HepG2 (cell line): ENCODE results near the gene PSENEN. TPM values are rescaled to one million over a fixed set of nuclear protein-coding genes. Genes with fewer than 3 reads are reported as not detected.

Source experiments
- FIP1L1 ChIP-seq: fragments of 200-400 bp; formaldehyde crosslinking; IDR thresholded peaks from 2 replicates; pipeline ENCODE4 v1.6.1; 2018; ENCODE audit warnings: low read depth, mild to moderate bottlenecking, low read length, moderate library complexity, borderline replicate concordance; ENCODE audit not compliant: insufficient read depth
- GFI1 ChIP-seq: sonication (generic); formaldehyde crosslinking; IDR thresholded peaks from 2 replicates; pipeline ENCODE4 v1.5.0; 2020; ENCODE audit warnings: missing genetic modification reagents, mild to moderate bottlenecking, borderline replicate concordance
- HMG20B ChIP-seq: conservative IDR thresholded peaks from 2 replicates; pipeline ENCODE4 v1.6.1; 2016; ENCODE audit warnings: missing genetic modification reagents, missing compliant biosample characterization
- HNF1A ChIP-seq, 2 experiments: sonication (generic) in 1 of 2; formaldehyde crosslinking in 1 of 2; IDR thresholded peaks; 2 replicates each; pipeline versions ENCODE4 v1.4.0 to v1.6.1; 2016 to 2020; ENCODE audit warnings: borderline replicate concordance in 1 of 2, low read depth in 1 of 2, mild to moderate bottlenecking in 1 of 2, missing genetic modification reagents in 1 of 2
- NFE2L2 ChIP-seq: fragments of 150-350 bp; IDR thresholded peaks from 2 replicates; pipeline ENCODE4 v1.6.1; 2014; ENCODE audit warnings: low read length
- RCOR2 ChIP-seq: IDR thresholded peaks from 2 replicates; pipeline ENCODE4 v1.6.1; 2016; ENCODE audit warnings: missing biosample characterization, missing genetic modification reagents
- RORA ChIP-seq: sonication (generic); formaldehyde crosslinking; IDR thresholded peaks from 2 replicates; pipeline ENCODE4 v1.5.0; 2020; ENCODE audit warnings: mild to moderate bottlenecking, missing genetic modification reagents, moderate library complexity
- SETDB1 ChIP-seq: sonication (generic); formaldehyde crosslinking; IDR thresholded peaks from 2 replicates; pipeline ENCODE4 v1.5.1; 2020; ENCODE audit warnings: missing genetic modification reagents, mild to moderate bottlenecking, borderline replicate concordance
- SMC3 ChIP-seq: IDR thresholded peaks from 2 replicates; pipeline ENCODE4 v1.6.1; 2011; ENCODE audit warnings: low read length, improper control_type of control experiment
- ZFP36 ChIP-seq: fragments of 150-350 bp; IDR thresholded peaks from 2 replicates; pipeline ENCODE4 v1.6.1; 2018; ENCODE audit warnings: borderline replicate concordance, low read length, low read depth; ENCODE audit not compliant: partially characterized antibody
- ZNF274 ChIP-seq: sonication (generic); formaldehyde crosslinking; IDR thresholded peaks from 2 replicates; pipeline ENCODE4 v1.5.1; 2020; ENCODE audit warnings: mild to moderate bottlenecking, missing genetic modification reagents
- ZNF281 ChIP-seq: sonication (generic); formaldehyde crosslinking; IDR thresholded peaks from 2 replicates; pipeline ENCODE4 v1.4.0; 2020; ENCODE audit warnings: missing genetic modification reagents, borderline replicate concordance
- ZNF337 ChIP-seq: sonication (generic); formaldehyde crosslinking; IDR thresholded peaks from 2 replicates; pipeline ENCODE4 v1.5.1; 2020; ENCODE audit warnings: missing genetic modification reagents, low read depth, mild to moderate bottlenecking, borderline replicate concordance
- ZNF737 ChIP-seq: sonication (generic); formaldehyde crosslinking; IDR thresholded peaks from 2 replicates; pipeline ENCODE4 v1.5.0; 2020; ENCODE audit warnings: missing genetic modification reagents, mild to moderate bottlenecking, borderline replicate concordance
- polyA plus RNA-seq, 8 experiments: library from polyadenylated mRNA; depleted of rRNA in 3 of 8; stranded (reverse) in 7 of 8; unstranded in 1 of 8; fragments of >200 nt; fragmentation: Illumina TruSeq in 4 of 8; extraction: Trizol in 4 of 8; gene quantifications; 2 replicates each; pipeline versions ENCODE4 v1.2.1 to v1.2.3, GENCODE V29; 2011 to 2016; ENCODE audit warnings: low read depth in 4 of 8, missing spikeins in 1 of 8, mixed read lengths in 1 of 8; ENCODE audit not compliant: insufficient read depth in 1 of 8
- total RNA-seq, 5 experiments: library from RNA; depleted of rRNA; stranded (reverse); fragments of >200 nt; fragmentation: Illumina TruSeq; extraction: Trizol; gene quantifications; 2 replicates each; pipeline ENCODE4 v1.2.3, GENCODE V29; 2016; ENCODE audit warnings: low read depth in 1 of 5
- TF ChIP-seq, protein P1 (sequence below): sonication (generic); formaldehyde crosslinking; IDR thresholded peaks from 2 replicates; pipeline ENCODE4 v1.8.0; 2022; ENCODE audit warnings: mild to moderate bottlenecking, missing genetic modification reagents, moderate library complexity
- TF ChIP-seq, protein P2 (sequence below): sonication (generic); formaldehyde crosslinking; IDR thresholded peaks from 2 replicates; pipeline ENCODE4 v1.4.0; 2020; ENCODE audit warnings: missing genetic modification reagents, borderline replicate concordance
- TF ChIP-seq, protein P3 (sequence below): sonication (generic); formaldehyde crosslinking; IDR thresholded peaks from 2 replicates; pipeline ENCODE4 v1.5.0; 2020; ENCODE audit warnings: missing genetic modification reagents

The PSENEN gene
- total and polyA plus RNA-seq, 2 of the 13 experiments (the other 11 are each of a cell fraction or from before 2014, with no cell fraction given), result 16.9 to 34.2 TPM

DNA sequence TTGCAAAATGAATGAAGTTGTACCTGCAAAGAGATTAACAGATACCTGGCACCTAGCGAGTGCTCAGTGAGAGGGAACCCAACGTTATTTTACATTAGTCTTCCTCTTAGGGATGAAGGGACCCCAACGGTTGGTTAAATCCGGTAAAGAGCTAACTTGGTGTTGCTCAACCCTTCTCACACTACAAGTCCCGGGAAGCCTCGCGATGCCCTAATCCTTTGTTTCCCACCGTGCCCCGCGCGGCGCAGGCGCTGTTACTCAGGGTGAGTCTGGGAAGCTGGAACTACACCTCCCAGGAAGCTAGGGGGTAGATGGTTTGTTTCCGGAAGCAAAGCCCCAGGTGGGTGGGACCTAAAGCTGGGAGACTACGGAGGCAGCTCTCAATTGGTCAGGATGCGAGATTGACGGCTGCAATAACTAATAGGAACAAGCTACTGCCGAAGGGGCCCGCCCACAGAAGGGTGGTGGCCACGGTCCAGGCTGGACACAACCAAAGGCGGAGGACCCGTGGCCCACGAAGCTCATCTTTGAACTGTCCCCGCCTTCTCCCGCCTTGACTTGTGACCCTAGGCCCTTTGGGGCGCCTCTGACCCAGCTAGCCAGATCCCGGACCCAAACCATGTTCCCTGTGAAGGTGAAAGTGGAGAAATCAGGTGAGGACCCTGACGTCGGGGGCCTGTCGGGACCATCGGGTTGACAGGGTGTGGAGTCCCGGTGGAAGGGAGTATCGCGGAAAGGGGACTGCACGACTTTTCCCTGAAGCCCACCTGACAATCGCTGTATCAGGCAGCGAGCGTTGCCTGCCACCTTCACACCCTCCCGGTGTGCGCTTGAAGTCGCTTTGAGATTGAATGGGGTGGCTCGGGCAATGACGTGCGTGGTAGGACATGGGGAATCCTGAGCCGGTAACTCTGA, 2.9 kb downstream of the PSENEN start, which contains the start of gene LIN37 (continued):
- TF ChIP-seq ZFP36, result no peak
- TF ChIP-seq HNF1A (IDR thresholded peaks at IDR 0.05; ENCODE audit: low read depth), result peak; percentile 47; the same call in 1 of the 2 replicates
- peak; percentile 65; the same call in 1 of the 2 replicates for TF ChIP-seq HNF1A (CRISPR knock-in tag; IDR thresholded peaks at IDR 0.05; ENCODE audit: borderline replicate concordance)
- no peak for TF ChIP-seq ZNF737 (CRISPR knock-in tag)
- TF ChIP-seq, protein P1, sequence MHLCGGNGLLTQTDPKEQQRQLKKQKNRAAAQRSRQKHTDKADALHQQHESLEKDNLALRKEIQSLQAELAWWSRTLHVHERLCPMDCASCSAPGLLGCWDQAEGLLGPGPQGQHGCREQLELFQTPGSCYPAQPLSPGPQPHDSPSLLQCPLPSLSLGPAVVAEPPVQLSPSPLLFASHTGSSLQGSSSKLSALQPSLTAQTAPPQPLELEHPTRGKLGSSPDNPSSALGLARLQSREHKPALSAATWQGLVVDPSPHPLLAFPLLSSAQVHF (CRISPR knock-in tag), result no peak
- TF ChIP-seq RORA (CRISPR knock-in tag), result no peak
- TF ChIP-seq, protein P2, sequence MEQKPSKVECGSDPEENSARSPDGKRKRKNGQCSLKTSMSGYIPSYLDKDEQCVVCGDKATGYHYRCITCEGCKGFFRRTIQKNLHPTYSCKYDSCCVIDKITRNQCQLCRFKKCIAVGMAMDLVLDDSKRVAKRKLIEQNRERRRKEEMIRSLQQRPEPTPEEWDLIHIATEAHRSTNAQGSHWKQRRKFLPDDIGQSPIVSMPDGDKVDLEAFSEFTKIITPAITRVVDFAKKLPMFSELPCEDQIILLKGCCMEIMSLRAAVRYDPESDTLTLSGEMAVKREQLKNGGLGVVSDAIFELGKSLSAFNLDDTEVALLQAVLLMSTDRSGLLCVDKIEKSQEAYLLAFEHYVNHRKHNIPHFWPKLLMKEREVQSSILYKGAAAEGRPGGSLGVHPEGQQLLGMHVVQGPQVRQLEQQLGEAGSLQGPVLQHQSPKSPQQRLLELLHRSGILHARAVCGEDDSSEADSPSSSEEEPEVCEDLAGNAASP (CRISPR knock-in tag), result peak; percentile 33; the same call in 1 of the 2 replicates
- TF ChIP-seq SETDB1 (CRISPR knock-in tag), result no peak
- TF ChIP-seq SMC3, result no peak
- no peak for TF ChIP-seq ZNF337 (CRISPR knock-in tag)
- TF ChIP-seq, protein P3, sequence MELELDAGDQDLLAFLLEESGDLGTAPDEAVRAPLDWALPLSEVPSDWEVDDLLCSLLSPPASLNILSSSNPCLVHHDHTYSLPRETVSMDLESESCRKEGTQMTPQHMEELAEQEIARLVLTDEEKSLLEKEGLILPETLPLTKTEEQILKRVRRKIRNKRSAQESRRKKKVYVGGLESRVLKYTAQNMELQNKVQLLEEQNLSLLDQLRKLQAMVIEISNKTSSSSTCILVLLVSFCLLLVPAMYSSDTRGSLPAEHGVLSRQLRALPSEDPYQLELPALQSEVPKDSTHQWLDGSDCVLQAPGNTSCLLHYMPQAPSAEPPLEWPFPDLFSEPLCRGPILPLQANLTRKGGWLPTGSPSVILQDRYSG (CRISPR knock-in tag), result no peak
- TF ChIP-seq NFE2L2, result no peak
- TF ChIP-seq HMG20B (CRISPR knock-in tag), result no peak
- TF ChIP-seq GFI1 (CRISPR knock-in tag), result no peak
- TF ChIP-seq ZNF274 (CRISPR knock-in tag), result no peak
- no peak for TF ChIP-seq RCOR2
- no peak for TF ChIP-seq FIP1L1
- no peak for TF ChIP-seq ZNF281 (CRISPR knock-in tag)
